GM23338 (cell line): ENCODE data around the gene PPM1H. TPM values are rescaled to one million over a fixed set of nuclear protein-coding genes. Genes with fewer than 3 reads are reported as not detected.

Experiments
- ETS1 ChIP-seq: IDR thresholded peaks from 2 replicates; pipeline ENCODE4 v1.6.1; 2016; ENCODE audit warnings: antibody characterized with exemption
- JUNB ChIP-seq: IDR thresholded peaks from one replicate; pipeline ENCODE4 v1.6.1; 2016; ENCODE audit warnings: antibody characterized with exemption; ENCODE audit not compliant: unreplicated experiment
- REST ChIP-seq: IDR thresholded peaks from one replicate; pipeline ENCODE4 v1.6.1; 2018; ENCODE audit warnings: antibody characterized with exemption; ENCODE audit not compliant: unreplicated experiment
- ZNF462 ChIP-seq: fragments of 250-450 bp; sonication (Bioruptor Pico); IDR thresholded peaks from 2 replicates; pipeline ENCODE4 v1.5.0; 2020; ENCODE audit warnings: mild to moderate bottlenecking, moderate library complexity
- polyA plus RNA-seq: library from polyadenylated mRNA; unstranded; fragments of >200 nt; fragmentation: Nextera tagmentation; extraction: Ambion mirVana; gene quantifications from 2 replicates; pipeline ENCODE4 v1.2.1, GENCODE V29; 2016
- total RNA-seq: library from RNA; depleted of rRNA; stranded (reverse); fragments of >200 nt; shearing (Covaris generic); gene quantifications from 2 replicates; pipeline ENCODE4 v1.2.3, GENCODE V29; 2014

PPM1H gene
- total and polyA plus RNA-seq, 2 experiments from 2014 or later = 11.4 to 41.2 TPM

- TF ChIP-seq ZNF462 (no peak), REST (no peak), JUNB (no peak), ETS1 (no peak)
Measured at GRCh38 chr12:62717643-62718042, 217.3 kb downstream of the PPM1H start (continued).
